CD4-positive, alpha-beta T cell treated with Interleukin-17A for 4 hours (primary cell): Measurements from ENCODE around the gene TMEM150B.
A peak's percentile ranks its signal among the peaks of the same experiment; 100 is the strongest.
"Not testable (repeated sequence)": the region's sequence is repeated elsewhere in the genome, so short reads cannot be mapped to it uniquely, and the experiment has no call there.

ENCODE experiments used
- DNase-seq: peaks from one replicate; pipeline ENCODE4 v3.0.0-alpha.2; 2020; ENCODE audit warnings: mixed read lengths

Gene TMEM150B

GRCh38 chr19:55336101-55336500, 11.0 kb upstream of the TMEM150B start:
- no peak for DNase-seq

- DNase-seq = no peak
These were observed 8.7 kb upstream of the TMEM150B start for GRCh38 chr19:55333870-55334269.

GRCh38 chr19:55329791-55330190, 4.7 kb upstream of the TMEM150B start:
- not testable (repeated sequence) for DNase-seq

- DNase-seq = not testable (repeated sequence)
These were observed 3.7 kb upstream of the TMEM150B start for GRCh38 chr19:55328774-55329318.

- DNase-seq = no peak
These were observed 479 bp downstream of the TMEM150B start for GRCh38 chr19:55324662-55325061.

- DNase-seq = no peak
These were observed 2.8 kb downstream of the TMEM150B start for GRCh38 chr19:55322204-55322885.

- DNase-seq = no peak
These were observed 3.5 kb downstream of the TMEM150B start for GRCh38 chr19:55321466-55322137.

- no peak for DNase-seq
These were observed 4.2 kb downstream of the TMEM150B start for GRCh38 chr19:55320844-55321419.

GRCh38 chr19:55319785-55320184, 5.4 kb downstream of the TMEM150B start:
- no peak for DNase-seq

- no peak for DNase-seq
These were observed 8.5 kb downstream of the TMEM150B start for GRCh38 chr19:55316646-55317045.

- no peak for DNase-seq
These were observed 9.1 kb downstream of the TMEM150B start for GRCh38 chr19:55315956-55316525.

- DNase-seq = no peak
These were observed 10.7 kb downstream of the TMEM150B start for GRCh38 chr19:55314396-55314795.

GRCh38 chr19:55312621-55313512, 12.3 kb downstream of the TMEM150B start:
- DNase-seq = no peak

GRCh38 chr19:55311797-55312196, 13.3 kb downstream of the TMEM150B start:
- DNase-seq = no peak

GRCh38 chr19:55311397-55311796, 13.7 kb downstream of the TMEM150B start:
- no peak for DNase-seq

- no peak for DNase-seq
These were observed 14.6 kb downstream of the TMEM150B start for GRCh38 chr19:55310498-55310897.

GRCh38 chr19:55309448-55309847, 15.7 kb downstream of the TMEM150B start:
- no peak for DNase-seq

GRCh38 chr19:55308281-55308680, 16.9 kb downstream of the TMEM150B start:
- no peak for DNase-seq

GRCh38 chr19:55306712-55307111, 18.4 kb downstream of the TMEM150B start:
- DNase-seq = no peak

- DNase-seq = no peak
These were observed 19.1 kb downstream of the TMEM150B start for GRCh38 chr19:55305983-55306562.

- peak; percentile 63 for DNase-seq
These were observed 19.6 kb downstream of the TMEM150B start for GRCh38 chr19:55305491-55305890.

- DNase-seq = no peak
These were observed 20.2 kb downstream of the TMEM150B start for GRCh38 chr19:55304980-55305379.
